ENCODE measurements around the gene MCOLN2. TPM values are rescaled to one million over a fixed set of nuclear protein-coding genes. Genes with fewer than 3 reads are reported as not detected.

The MCOLN2 gene
- total and polyA plus RNA-seq, 2 of the 8 experiments (the other 6 are each of a cell fraction or from before 2014, with no cell fraction given), result 1.7 to 6.1 TPM

DNA sequence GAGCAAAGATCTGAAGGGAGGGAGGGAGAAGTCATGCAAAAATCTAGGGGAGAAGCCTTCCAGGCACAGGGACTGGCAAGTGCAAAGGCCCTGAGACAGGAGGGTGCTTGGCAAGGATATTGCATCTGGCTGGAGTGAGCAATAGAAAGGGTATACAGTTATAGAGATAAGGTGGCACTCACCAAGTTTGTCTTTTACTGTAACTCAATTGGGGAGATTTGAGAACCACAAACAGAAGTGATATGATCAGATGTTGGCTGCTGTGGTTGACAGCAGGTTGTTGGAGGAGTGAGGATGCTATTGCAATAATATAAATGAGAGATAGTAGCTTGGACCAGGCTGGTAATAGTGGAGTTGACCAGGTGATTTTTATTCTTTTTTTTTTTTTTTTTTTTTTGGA is 25.8 kb upstream of the MCOLN2 start:
- CTCF ChIA-PET (ENCODE audit: partially characterized antibody), result interaction anchor here (0.7 to 6.1 kb wide), 4 partner anchors 65 to 100 kb away, joined by 3 to 122 read pairs (median 4); no protein-coding TSS in a partner anchor
- FAIRE-seq, result no peak
- no peak overlapping the region for H2BK12ac ChIP-seq (ENCODE audit: low read depth, low read length)
- TF ChIP-seq BRCA1 (IDR thresholded peaks at IDR 0.05; ENCODE audit: low read depth, low read length), result no peak
- TF ChIP-seq CBX8 (IDR thresholded peaks at IDR 0.05; ENCODE audit: borderline replicate concordance, low read depth, low read length), result no peak
- TF ChIP-seq SRF (IDR thresholded peaks at IDR 0.05; ENCODE audit: low read depth, low read length), result no peak
- TF ChIP-seq POLR2A (IDR thresholded peaks at IDR 0.05; ENCODE audit: control extremely low read depth in 1 of 2, low read depth in 2 of 2, low read length in 2 of 2), result no peak
- no peak for TF ChIP-seq SUZ12 (IDR thresholded peaks at IDR 0.05; ENCODE audit: low read length)
- no peak for TF ChIP-seq CTCF (IDR thresholded peaks at IDR 0.05; ENCODE audit: control extremely low read depth in 1 of 3, insufficient read depth in 1 of 3, low read depth in 1 of 3, low read length in 3 of 3)
- no peak for TF ChIP-seq ASH2L (IDR thresholded peaks at IDR 0.05; ENCODE audit: low read length)
- TF ChIP-seq EGR1 (IDR thresholded peaks at IDR 0.05; ENCODE audit: borderline replicate concordance, low read depth, low read length), result no peak
- no peak for TF ChIP-seq POU5F1 (IDR thresholded peaks at IDR 0.05; ENCODE audit: low read depth, low read length)
- no peak for TF ChIP-seq TBP (IDR thresholded peaks at IDR 0.05; ENCODE audit: low read depth, low read length)
- no peak for TF ChIP-seq SP2 (IDR thresholded peaks at IDR 0.05; ENCODE audit: low read length)
- no peak for TF ChIP-seq GABPA (IDR thresholded peaks at IDR 0.05; ENCODE audit: borderline replicate concordance, insufficient read depth, low read length)
- no peak for TF ChIP-seq PHF8 (conservative IDR thresholded peaks at IDR 0.05; ENCODE audit: low read depth, low read length)
- no peak for TF ChIP-seq POLR2AphosphoS5 (IDR thresholded peaks at IDR 0.05; ENCODE audit: low read depth, low read length)
- no peak for TF ChIP-seq BACH1 (IDR thresholded peaks at IDR 0.05; ENCODE audit: low read length)

More for the DNA sequence above, 25.8 kb upstream of the MCOLN2 start:
- no peak overlapping the region for H4K5ac ChIP-seq (ENCODE audit: insufficient read length, low read depth, low read length)
- H2AK5ac ChIP-seq (ENCODE audit: low read depth, low read length), result no peak overlapping the region
- H3K56ac ChIP-seq (replicated peaks; ENCODE audit: insufficient read length, low read depth, low read length), result no peak overlapping the region
- no peak overlapping the region for H2BK15ac ChIP-seq (ENCODE audit: low read length)
- no peak overlapping the region for H4K8ac ChIP-seq (ENCODE audit: extremely low read depth, insufficient read depth, low read length)
- no peaks in the 10 kb centered on the region; the same call in 1 of the 2 replicates for H3K79me1 ChIP-seq (ENCODE audit: low read depth, low read length)
- no peaks in the 10 kb centered on the region for H3K23me2 ChIP-seq (ENCODE audit: low read depth, low read length)
- no peaks in the 10 kb centered on the region; a peak in 1 of 8 replicates for H3K36me3 ChIP-seq (ENCODE audit: control insufficient read depth in 2 of 4, insufficient read depth in 4 of 4, low read length in 3 of 4)
- H2BK20ac ChIP-seq (ENCODE audit: low read length), result no peak overlapping the region
- H2BK5ac ChIP-seq (ENCODE audit: low read depth, low read length), result no peak overlapping the region
- H3K23ac ChIP-seq (ENCODE audit: insufficient read length), result no peak overlapping the region
- H3K4me1 ChIP-seq (replicated peaks in 1 of 4; ENCODE audit: control insufficient read depth in 3 of 4, insufficient read depth in 4 of 4, low read length in 3 of 4), result no peaks in the 10 kb centered on the region
- H3K18ac ChIP-seq (ENCODE audit: extremely low read depth, low read length), result no peak overlapping the region
- no peak overlapping the region for H4K91ac ChIP-seq (replicated peaks; ENCODE audit: insufficient read length, low read length)
- no peak overlapping the region for H2AFZ ChIP-seq (ENCODE audit: low read length)
- no peak for DNase-seq (ENCODE audit: low read depth in 1 of 2, low spot score in 2 of 2)
- H3K9me3 ChIP-seq (ENCODE audit: insufficient read depth in 2 of 2, low read depth in 1 of 2, low read length in 1 of 2), result no peaks in the 10 kb centered on the region
- H3K4ac ChIP-seq (replicated peaks; ENCODE audit: insufficient read length, low read depth, low read length), result no peak overlapping the region
- no peak overlapping the region for H2BK120ac ChIP-seq (replicated peaks; ENCODE audit: low read depth, low read length)
- H3K4me2 ChIP-seq (ENCODE audit: insufficient read depth in 1 of 2, low read depth in 2 of 2, low read length in 2 of 2), result no peak overlapping the region
- no peaks in the 10 kb centered on the region for H3K27me3 ChIP-seq (replicated peaks in 1 of 4; ENCODE audit: control insufficient read depth in 3 of 4, extremely low read depth in 1 of 4, insufficient read depth in 3 of 4, low read length in 3 of 4)
- no peak overlapping the region for H3K14ac ChIP-seq (ENCODE audit: insufficient read length)
- H3K27ac ChIP-seq (ENCODE audit: low read depth, low read length), result no peak overlapping the region
- H3K4me3 ChIP-seq (ENCODE audit: extremely low read depth in 1 of 4, insufficient read depth in 2 of 4, low read depth in 3 of 4, low read length in 4 of 4), result no peak overlapping the region
- POLR2A ChIA-PET (ENCODE audit: partially characterized antibody), result no interaction called here
- H4K20me1 ChIP-seq (replicated peaks in 1 of 2; ENCODE audit: control insufficient read depth in 1 of 2, insufficient read depth in 2 of 2, low read length in 2 of 2), result no peaks in the 10 kb centered on the region
- no peak overlapping the region for H3K9ac ChIP-seq (replicated peaks in 1 of 4; ENCODE audit: extremely low read depth in 1 of 4, low read depth in 3 of 4, low read length in 3 of 4)
- H3K79me2 ChIP-seq (ENCODE audit: control insufficient read depth in 1 of 2, insufficient read depth in 2 of 2, low read length in 2 of 2), result no peaks in the 10 kb centered on the region

Measured in H1 (cell line).